Mesothelial cell of epicardium (in vitro differentiated cells): ENCODE measurements around the gene DIP2C. TPM values are rescaled to one million over a fixed set of nuclear protein-coding genes. Genes with fewer than 3 reads are reported as not detected.

Source experiments
- DNase-seq, 2 experiments: peaks; one replicate each; pipeline ENCODE4 v3.0.0; 2021; ENCODE audit warnings: low spot score in 2 of 2; ENCODE audit not compliant: unreplicated experiment in 2 of 2
- H3K27ac Mint-ChIP-seq: 2 replicates; pipeline ENCODE4 v1.8.0; 2021; ENCODE audit warnings: mixed read lengths
- H3K27me3 Mint-ChIP-seq: 2 replicates; pipeline ENCODE4 v1.8.0; 2021; ENCODE audit warnings: low read depth, mixed read lengths
- H3K36me3 Mint-ChIP-seq: 2 replicates; pipeline ENCODE4 v1.8.0; 2021; ENCODE audit warnings: mixed read lengths
- H3K4me1 Mint-ChIP-seq: 2 replicates; pipeline ENCODE4 v1.8.0; 2021; ENCODE audit warnings: mixed read lengths
- H3K4me3 Mint-ChIP-seq: 2 replicates; pipeline ENCODE4 v1.8.0; 2021; ENCODE audit warnings: mild to moderate bottlenecking, moderate library complexity, mixed read lengths
- H3K9me3 Mint-ChIP-seq: 2 replicates; pipeline ENCODE4 v1.8.0; 2021; ENCODE audit warnings: mixed read lengths
- total RNA-seq: library from RNA; stranded (reverse); gene quantifications from 3 replicates; pipeline ENCODE4 v1.2.1, GENCODE V29; 2021
- TF ChIP-seq, protein P1 (sequence below): fragments of 200-600 bp; sonication (generic); IDR thresholded peaks from one replicate; pipeline ENCODE4 v1.5.0; 2021; ENCODE audit warnings: antibody characterized with exemption; ENCODE audit not compliant: unreplicated experiment

DIP2C gene
- total RNA-seq, 1 donor from 2014 or later, result 30.3 TPM

DNA sequence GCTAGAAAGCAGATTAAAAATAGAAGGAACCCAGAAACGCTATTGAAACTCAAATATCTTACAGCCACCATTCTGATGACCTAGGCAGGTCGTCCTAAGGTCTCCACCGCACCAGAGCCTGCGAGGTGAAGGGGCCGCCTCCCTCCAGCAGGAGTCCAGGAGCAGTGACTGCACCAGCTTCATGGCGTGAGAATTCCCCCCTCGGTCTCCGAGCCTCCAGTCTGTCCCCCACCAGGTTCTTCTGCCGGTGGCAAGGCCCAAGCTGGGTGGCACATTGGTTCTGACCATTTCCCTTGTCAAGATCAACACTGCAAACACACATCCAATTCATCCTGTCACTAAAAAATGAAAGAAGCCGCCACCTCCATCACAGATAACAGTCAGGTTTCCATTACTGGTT, 98.7 kb downstream of the DIP2C start:
- Mint-ChIP-seq H3K9me3 (no peaks in the 10 kb centered on the region), H3K27ac (no peak overlapping the region), H3K4me3 (no peak overlapping the region), H3K36me3 (no peaks in the 10 kb centered on the region), H3K4me1 (peaks cover 39% of the 10 kb centered on the region), H3K27me3 (no peaks in the 10 kb centered on the region)
- TF ChIP-seq, protein P1, sequence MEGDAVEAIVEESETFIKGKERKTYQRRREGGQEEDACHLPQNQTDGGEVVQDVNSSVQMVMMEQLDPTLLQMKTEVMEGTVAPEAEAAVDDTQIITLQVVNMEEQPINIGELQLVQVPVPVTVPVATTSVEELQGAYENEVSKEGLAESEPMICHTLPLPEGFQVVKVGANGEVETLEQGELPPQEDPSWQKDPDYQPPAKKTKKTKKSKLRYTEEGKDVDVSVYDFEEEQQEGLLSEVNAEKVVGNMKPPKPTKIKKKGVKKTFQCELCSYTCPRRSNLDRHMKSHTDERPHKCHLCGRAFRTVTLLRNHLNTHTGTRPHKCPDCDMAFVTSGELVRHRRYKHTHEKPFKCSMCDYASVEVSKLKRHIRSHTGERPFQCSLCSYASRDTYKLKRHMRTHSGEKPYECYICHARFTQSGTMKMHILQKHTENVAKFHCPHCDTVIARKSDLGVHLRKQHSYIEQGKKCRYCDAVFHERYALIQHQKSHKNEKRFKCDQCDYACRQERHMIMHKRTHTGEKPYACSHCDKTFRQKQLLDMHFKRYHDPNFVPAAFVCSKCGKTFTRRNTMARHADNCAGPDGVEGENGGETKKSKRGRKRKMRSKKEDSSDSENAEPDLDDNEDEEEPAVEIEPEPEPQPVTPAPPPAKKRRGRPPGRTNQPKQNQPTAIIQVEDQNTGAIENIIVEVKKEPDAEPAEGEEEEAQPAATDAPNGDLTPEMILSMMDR, result no peak
- DNase-seq, result no peak

DNA sequence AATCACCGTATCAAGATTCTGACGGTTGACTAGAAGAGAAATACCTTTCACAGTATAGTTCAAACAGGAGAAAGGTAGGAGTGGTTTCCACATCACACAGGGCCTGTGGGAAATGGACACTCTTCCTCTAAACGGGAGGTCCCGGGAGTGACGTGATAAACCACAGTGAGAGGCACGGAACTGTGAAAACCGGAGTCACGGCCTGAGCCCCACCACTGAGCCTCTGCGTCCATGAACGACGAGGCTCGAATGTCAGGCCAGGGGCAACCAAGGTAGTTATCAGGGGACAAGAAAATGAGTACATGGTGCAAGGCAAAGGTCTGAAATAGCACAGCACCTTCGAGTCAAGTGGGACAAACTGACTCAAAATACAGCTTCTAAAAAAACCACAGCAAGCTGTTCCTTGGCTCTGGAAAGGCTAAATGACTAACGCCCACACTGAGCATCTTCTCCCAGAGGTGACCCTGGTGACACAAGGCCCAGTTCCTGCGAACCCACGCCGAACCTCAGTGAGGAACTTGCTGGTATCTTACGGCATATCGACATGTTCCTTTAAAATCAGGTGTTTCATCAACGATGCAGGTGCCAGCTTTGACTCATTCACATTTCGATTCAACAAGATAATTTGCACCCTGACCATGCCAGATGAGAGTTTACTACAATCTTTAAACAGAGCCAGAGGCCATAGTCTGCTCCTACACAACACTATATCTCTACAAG, 99.3 kb downstream of the DIP2C start:
- no peak for DNase-seq
- H3K9me3 Mint-ChIP-seq, result peaks cover under 1% of the 10 kb centered on the region
- H3K4me3 Mint-ChIP-seq, result no peak overlapping the region
- H3K4me1 Mint-ChIP-seq, result peaks cover 44% of the 10 kb centered on the region
- H3K27ac Mint-ChIP-seq, result no peak overlapping the region
- TF ChIP-seq, protein P1, result no peak
- no peaks in the 10 kb centered on the region for H3K27me3 Mint-ChIP-seq
- no peaks in the 10 kb centered on the region for H3K36me3 Mint-ChIP-seq

DNA sequence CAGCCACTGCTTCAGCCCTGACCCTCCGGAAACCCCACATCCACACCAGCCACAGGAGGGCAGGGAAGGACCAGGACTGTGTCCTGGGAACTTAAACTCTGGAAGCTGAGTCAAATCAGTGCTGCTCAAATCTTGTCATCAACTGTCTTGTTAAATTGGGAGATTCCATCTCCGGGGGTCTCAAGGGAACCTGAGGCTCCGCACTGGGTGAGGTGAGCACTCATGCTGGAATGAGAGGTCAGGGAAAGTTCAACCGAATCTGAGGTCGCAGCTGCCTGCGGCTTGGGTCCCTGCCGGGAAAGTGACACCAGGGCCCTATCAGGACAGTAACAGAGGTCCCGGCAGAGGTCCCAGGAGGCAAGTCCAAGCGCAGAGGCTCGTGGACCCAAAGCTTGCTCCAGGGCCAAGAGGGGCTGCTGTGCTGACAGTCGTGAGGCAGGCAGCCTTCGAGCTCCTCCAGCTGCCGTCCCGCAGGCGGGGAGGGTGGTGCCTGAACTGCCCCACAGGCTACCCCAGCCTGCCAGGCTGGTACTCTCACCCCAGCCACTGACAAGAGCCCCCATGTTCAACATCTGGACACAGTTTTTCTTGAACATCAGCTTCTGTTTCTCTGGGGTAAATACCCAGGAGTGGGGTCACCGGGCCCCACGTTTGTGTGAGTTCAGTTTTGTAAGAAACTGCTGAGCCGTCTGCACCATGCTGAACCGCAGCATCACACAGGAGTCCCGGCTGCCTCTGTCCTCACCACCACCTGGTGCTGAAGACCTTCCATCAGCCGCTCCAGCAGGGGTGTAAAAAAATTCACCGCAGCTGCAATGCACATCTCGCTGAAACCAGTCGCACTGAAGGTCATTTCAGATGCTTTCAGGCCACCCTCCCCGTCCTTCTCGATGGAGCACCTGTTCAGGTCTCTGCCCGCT, 101.0 kb downstream of the DIP2C start:
- Mint-ChIP-seq H3K27me3 (no peaks in the 10 kb centered on the region), H3K9me3 (peaks cover 3% of the 10 kb centered on the region), H3K36me3 (no peaks in the 10 kb centered on the region), H3K4me1 (peaks cover 45% of the 10 kb centered on the region), H3K27ac (peak overlapping the region; percentile 76), H3K4me3 (no peak overlapping the region)
- DNase-seq, result no peak
- TF ChIP-seq, protein P1, result no peak

- TF ChIP-seq, protein P1, result no peak
- Mint-ChIP-seq H3K4me1 (peaks cover 44% of the 10 kb centered on the region), H3K27ac (no peak overlapping the region), H3K27me3 (no peaks in the 10 kb centered on the region), H3K36me3 (no peaks in the 10 kb centered on the region), H3K4me3 (no peak overlapping the region), H3K9me3 (peaks cover 3% of the 10 kb centered on the region)
- no peak for DNase-seq
Measured at GRCh38 chr10:586716-587115, 102.8 kb downstream of the DIP2C start.

DNA sequence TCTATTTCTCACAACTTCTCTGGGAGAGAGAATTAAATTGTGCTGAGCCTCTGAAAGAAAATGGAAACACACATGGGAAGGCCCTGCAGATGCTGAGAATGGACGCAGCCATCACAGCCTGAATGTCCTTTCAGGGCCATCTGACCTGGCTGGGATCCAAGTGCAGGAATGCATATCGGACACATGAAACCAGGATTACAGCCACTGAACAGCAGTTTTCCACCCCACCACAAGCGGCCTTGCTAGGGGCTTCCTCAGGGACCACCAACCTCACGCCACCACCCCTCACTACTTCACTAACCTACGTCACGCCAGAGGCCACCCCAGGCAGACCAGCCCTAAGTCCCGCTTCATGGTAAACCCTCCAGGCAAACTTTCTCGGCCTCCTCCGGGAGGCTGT, 103.3 kb downstream of the DIP2C start:
- H3K4me1 Mint-ChIP-seq, result peaks cover 44% of the 10 kb centered on the region
- DNase-seq, result no peak
- no peak overlapping the region for H3K27ac Mint-ChIP-seq
- TF ChIP-seq, protein P1, result no peak
- H3K4me3 Mint-ChIP-seq, result no peak overlapping the region
- no peaks in the 10 kb centered on the region for H3K36me3 Mint-ChIP-seq
- peaks cover 3% of the 10 kb centered on the region for H3K9me3 Mint-ChIP-seq
- H3K27me3 Mint-ChIP-seq, result no peaks in the 10 kb centered on the region
